HFF-Myc (cell line): ENCODE measurements around the gene NCK2.

ENCODE experiments used
- DNase-seq: peaks from one replicate; pipeline ENCODE4 v3.0.0-alpha.2; 2011; ENCODE audit warnings: low read depth; ENCODE audit errors: extremely low read depth
- H3K4me3 ChIP-seq: replicated peaks from 2 replicates; pipeline ENCODE4 v1.5.1; 2011; ENCODE audit warnings: low read depth, mild to moderate bottlenecking, control low read depth, low read length
- CTCF ChIP-seq: IDR thresholded peaks from 2 replicates; pipeline ENCODE4 v1.5.1; 2012; ENCODE audit warnings: mild to moderate bottlenecking, low read depth, low read length, control low read depth; ENCODE audit errors: missing control alignments

NCK2 gene

DNA sequence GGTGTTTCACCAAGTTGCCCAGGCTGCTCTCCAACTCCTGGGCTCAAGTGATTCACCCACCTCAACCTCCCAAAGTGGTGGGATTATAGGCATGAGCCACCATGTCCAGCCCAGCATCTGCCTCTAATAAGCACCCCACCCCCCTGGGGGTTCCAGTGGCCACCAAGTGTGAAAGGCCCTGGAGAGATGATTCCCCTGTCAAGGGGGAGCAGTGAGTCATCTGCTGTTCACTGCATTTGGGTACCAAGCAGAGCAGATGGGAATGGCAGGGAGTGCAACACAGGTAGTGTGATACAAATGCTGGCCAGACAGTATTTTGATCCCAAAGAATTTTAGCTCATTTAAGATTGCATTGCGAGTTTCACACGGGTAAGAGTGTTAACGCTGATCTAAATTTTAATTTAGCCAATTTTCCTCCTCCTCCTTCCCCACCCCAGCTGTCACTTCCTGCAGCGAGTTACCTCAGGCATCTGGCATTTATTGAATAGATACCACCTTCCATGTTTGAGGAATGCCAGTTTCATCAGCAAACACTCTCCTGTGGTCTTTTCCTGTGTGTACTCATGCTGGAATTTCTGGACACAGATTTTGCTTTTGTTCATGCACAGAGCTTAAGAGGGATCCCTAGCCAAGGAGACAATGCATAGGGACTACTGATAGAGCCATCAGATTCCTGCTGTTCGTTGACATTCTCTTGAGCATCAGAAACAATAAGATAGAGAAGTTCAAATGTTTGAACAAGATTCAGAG, 32.4 kb upstream of the NCK2 start:
- no peak for TF ChIP-seq CTCF
- peak; percentile 6 for DNase-seq
- no peak overlapping the region for H3K4me3 ChIP-seq

DNA sequence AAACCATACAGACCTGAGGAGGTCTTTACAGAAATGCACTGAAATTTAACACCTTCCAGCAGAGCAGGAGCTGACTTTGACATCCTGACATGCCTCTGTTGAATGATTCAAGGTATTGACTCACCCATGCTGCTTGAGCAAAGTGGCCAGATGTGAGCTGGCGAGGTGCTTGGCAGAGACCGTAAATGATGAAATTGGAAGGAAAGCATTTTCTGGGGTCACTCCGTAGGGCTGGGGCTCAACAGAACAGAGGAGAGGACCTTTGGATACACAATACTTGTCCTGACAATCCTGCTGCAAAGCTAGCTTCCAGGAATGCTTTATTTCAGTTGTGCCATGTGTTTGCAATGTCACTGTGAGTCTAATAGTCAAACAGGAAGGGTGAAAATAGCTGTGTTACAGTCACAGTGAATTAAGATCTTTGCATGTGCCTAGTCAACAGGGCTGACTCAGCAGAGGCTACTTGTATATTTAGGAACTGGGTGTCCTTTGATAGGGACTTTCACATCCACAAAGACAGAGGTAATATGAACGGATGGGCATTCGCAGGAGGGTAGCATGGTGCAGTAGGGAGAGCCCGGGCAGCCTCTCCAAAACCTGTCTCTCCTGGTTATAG, 31.6 kb upstream of the NCK2 start:
- no peak for TF ChIP-seq CTCF
- no peak overlapping the region for H3K4me3 ChIP-seq
- peak; percentile 9 for DNase-seq

GRCh38 chr2:105714141-105714540, 30.6 kb upstream of the NCK2 start:
- no peak for DNase-seq
- no peak for TF ChIP-seq CTCF
- H3K4me3 ChIP-seq = no peak overlapping the region

GRCh38 chr2:105718846-105719481, 25.7 kb upstream of the NCK2 start:
- no peak for TF ChIP-seq CTCF
- DNase-seq = no peak
- no peak overlapping the region for H3K4me3 ChIP-seq

DNA sequence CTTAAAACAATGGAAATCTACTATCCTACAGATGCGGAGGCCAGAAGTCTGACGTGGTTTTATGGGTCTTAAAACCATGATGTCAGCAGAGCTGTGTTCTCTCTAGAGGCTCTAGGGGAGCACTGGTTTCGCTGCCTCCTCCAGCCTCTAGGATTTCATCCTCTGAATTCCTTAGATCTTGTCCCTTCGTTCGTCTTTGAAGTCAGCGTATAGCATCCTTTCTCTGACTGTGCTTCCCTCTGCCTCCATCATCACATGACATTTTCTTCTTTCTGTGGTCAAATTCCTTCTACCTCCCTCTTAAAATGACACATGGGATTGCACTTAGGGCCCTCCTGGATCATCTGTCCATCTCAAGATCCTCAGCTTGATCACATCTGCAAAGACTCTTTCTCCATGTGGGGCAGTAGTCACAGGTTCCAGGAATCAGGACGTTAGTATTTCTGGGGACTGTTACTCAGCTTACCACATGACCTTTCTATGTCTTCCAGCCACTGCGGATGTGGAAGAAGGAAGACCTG, 22.7 kb upstream of the NCK2 start:
- TF ChIP-seq CTCF = no peak
- DNase-seq = no peak
- H3K4me3 ChIP-seq = no peak overlapping the region

GRCh38 chr2:105722726-105723297, 21.9 kb upstream of the NCK2 start:
- H3K4me3 ChIP-seq = no peak overlapping the region
- TF ChIP-seq CTCF = no peak

More at GRCh38 chr2:105722726-105723297, 21.9 kb upstream of the NCK2 start:
- no peak for DNase-seq
